Measurements from ENCODE around the gene PPP1R12B.
"Not testable (repeated sequence)": the region's sequence is repeated elsewhere in the genome, so short reads cannot be mapped to it uniquely, and the experiment has no call there.

Gene PPP1R12B

DNA sequence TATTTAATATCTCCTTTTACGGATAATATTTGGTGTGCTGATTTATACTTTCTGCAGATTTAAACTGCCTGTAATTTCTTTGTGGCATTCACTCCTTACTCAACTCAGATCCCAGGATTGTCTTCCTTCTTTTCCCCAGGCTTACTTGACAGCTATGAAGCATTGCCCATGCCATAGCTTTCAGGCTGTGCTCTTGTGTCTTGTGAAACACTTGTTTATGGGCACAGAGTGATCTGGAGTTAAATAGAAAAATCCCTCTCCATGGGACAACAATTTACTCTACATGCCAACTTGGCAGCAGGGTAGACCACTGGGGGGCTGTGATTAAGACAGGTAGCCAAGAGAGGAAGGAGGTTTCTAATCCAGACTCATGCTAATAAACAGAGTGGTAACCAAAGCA, 57.4 kb downstream of the PPP1R12B start:
- no peak for DNase-seq

DNA sequence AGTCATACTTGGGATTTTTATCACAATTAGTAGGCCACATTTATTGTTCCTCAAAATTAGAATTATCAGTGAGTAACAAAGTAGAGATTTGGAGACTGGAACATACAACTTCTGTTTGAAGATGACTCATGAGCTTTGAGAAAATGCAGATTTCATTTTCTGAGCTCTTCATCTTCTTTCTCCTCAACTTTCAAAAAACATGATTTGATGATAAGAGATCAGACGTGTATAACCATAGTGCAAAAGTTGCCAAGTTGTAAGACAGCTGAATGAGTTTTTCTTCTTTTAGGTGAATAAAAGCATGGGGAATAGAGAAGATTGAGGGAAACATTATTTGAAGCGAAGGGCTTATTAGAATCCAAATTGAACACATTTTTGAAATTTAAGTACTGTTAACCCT, 58.4 kb downstream of the PPP1R12B start:
- DNase-seq = not testable (repeated sequence)

DNA sequence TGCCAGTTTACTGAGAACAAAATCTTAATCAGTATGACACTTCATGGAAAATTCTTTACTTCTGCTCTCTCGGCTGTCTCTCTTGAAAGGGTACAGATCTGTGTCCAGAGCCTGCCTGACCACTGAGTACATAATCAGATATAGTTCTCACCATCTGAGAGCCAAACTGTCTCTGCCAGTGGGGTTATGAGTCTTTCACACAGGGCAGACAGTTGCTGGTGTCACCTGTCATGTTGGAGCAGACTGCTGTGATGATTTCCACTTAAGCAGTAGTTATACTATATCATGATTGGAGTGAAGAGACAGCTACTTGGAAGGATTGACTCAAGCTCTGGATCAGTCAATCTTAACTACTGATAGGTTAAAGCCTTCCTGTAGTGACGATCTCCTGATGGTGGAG, 58.9 kb downstream of the PPP1R12B start:
- not testable (repeated sequence) for DNase-seq

DNA sequence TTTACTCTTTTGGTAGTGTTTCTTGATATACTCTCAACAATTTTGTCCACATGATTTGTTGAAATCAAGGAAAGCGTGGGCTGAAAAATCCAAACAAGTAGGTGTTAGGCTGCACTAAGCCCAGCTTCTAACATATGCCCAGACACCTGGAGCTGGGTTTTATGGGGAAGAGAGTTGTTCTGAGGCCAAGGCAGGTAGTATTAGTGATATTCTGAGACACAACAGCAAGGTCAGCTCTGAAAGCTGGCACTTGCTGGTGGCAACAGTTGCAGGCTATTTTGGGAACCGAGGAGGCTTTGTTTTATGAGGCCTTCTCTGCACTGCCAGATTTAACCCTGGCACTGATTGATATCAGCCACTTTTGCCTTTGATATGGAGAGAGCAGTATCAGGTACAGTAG, 61.8 kb downstream of the PPP1R12B start:
- DNase-seq = not testable (repeated sequence)

DNA sequence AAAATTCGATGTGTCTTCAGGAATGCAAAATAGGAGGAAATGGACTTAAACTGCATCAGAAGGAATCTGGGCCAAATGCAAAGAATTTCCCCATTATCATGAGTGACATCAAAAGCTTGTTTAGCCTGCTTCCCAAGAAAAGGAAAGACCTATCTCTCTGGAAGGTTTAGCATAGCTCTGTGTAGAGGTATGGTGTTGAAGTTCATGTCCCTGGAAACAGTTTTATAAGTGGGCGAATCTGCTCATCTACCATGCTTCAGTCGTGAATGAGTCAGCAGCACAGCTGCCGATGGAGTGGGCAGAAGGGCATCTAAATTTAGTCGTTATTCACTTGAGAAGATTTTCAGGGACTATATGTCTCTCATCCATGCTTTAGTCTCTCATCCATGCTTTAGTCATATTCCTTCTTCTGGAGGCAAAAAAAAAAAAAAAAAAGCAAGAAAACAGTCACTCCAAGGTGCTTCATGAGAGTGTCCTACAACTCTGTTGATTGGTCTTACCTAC, 62.4 kb downstream of the PPP1R12B start:
- DNase-seq = not testable (repeated sequence)

DNA sequence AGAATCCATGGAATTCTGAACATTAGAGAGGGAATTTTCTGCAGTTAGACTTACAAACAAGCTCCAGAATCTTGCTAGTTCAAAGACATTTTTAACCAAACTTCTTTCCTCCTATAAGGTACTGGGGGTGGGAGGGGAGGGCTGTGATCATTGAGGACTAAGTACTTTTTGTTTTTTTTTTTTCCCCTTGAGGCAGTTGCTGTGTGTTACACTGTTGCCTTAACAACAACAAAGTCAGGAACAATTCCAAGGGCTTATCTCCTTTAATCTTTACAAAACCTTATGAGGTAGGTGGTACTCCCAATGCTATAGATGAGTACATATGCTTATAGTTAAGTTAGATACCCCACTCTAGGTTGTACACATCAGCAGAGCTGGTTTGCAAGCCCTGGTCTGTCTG, 62.9 kb downstream of the PPP1R12B start:
- no peak for DNase-seq

DNA sequence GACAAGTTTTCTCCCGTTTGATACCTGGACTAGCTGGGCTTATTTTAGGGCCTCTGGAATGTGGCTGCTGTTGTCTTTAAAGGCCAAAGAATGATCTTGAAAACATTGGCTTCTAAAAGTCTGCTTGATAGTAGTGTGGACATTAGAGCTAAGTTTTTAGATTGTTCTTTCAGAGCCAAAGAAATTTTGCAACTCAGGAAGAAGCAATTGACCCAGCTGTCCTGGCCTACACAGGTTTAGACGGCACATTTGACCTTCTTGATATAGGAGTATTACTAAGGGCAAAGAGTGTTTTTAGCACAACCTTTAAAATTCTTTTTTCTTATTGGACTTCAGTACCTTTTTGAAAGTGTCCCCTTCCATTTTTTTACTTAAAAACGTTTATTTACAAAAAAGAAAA, 63.9 kb downstream of the PPP1R12B start:
- DNase-seq = not testable (repeated sequence)

DNA sequence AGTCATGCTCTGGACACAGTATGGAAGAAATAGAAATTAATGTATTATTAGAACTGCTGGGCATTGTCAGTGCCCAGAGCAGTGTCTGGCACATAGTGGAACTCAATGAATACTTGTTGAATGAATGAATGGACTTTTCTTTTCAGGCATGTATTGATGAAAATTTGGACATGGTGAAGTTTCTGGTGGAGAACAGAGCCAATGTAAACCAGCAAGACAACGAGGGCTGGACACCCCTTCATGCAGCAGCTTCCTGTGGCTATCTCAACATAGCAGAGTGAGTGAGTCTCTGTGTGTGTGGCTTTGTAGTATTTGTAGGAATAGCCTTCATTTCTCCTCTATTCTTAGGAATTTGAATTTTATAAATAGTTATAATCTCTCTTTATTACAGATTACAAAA, 68.1 kb downstream of the PPP1R12B start:
- DNase-seq = no peak

DNA sequence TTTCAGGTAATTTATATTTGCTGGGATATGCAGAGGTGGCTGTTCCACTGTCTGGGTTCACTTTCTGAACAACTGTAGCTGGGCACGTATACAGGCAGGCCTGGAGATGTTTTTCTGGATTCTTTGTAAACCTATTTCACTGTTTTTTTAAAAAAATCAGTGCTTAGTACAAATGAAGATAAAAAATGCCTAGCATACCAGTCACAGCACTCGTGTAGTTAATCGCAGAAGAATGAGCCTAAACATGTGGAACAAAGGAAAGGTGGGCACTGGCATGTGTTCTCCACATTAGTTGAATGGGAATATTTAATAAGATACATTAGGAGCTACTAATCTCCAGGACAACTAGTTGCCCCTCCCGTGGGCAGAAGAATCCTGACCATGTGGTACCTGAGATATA, 68.6 kb downstream of the PPP1R12B start:
- DNase-seq = not testable (repeated sequence)

DNA sequence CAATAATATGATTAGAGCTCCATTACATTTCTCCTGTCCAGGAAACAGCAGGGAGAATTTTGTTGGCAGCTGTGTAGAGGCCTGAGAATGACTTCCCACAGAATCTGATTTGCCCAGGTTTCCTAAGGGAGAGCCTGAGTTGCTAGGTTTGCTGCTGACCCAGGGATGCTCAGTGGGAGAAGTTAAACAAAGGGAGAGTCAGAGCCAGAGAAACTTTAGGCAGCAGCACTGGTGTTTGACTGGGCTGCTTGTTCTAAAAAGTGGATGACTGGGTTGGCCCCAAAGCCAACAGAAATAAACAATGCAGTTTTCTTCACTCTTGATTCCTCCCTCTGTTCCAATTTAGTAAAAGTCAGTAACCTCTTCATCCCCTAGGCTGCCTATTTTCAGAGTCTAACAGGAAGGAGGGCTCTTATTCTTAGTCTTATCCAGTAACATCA, 69.3 kb downstream of the PPP1R12B start:
- not testable (repeated sequence) for DNase-seq

DNA sequence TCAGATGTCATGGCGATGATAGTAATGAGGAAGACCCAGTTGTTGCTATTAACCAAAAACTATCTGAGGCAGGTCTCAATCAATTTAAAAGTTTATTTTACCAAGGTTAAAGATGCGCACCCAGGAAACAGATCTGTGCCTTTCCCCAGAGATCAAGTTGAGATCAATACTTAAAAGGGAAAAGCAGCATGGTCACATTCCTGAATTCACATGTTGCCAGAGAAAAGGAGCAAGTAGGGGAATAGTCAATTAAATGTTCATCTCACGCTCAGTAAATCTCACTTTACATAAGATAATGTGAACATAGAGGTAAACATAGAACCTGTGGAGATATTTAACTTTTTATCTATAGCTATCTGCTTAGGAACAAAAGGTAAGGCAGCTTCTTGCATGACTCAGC, 71.2 kb downstream of the PPP1R12B start:
- DNase-seq = not testable (repeated sequence)

DNA sequence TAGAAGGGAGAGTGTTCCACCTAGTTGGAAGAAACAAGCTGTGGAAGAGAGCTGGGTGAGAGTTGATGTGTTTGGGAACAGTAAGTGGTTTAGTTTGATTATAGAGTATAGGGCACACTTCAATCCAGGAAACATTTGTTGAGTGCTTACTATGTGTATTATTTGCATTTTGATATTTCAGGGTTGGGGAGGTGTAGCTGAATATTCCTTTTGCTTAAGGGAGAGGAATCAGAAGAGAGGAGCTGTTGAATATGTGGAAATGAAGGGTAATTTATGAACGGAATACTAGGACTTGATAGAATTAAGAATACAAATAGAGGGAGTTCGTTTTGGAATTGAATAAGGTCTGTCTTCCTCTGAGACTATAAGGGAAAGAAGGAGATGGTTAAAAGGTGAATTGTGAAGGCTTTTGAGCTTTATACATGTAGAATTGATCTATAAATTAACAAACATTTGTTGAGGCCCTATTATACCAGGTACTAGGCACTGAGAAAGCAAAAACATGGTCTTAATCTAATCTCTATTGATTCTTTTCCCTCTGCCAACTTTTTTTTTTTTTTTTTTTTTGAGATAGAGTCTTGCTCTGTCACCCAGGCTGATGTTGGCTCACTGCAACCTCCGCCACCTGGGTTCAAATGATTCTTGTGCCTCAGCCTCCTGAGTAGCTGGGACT, 72.1 kb downstream of the PPP1R12B start:
- not testable (repeated sequence) for DNase-seq

DNA sequence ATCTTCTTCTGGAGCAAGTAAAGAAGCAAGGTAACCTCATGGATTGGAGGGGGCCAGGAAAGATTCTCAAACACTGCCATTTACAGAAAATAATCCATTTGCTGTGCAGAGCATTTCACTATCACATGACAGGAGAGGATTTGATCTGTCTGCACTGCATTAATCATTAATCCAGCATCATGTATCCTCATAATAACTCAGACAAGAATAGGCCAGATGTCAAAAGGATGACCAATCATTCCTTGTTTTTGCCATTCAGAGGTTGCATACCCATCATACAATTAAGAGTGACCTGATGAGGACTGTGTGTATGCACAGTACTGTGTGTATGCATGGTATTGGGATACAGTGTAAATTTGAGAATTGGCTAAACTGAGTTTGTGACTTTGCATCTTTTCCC, 74.2 kb downstream of the PPP1R12B start:
- DNase-seq = not testable (repeated sequence)

DNA sequence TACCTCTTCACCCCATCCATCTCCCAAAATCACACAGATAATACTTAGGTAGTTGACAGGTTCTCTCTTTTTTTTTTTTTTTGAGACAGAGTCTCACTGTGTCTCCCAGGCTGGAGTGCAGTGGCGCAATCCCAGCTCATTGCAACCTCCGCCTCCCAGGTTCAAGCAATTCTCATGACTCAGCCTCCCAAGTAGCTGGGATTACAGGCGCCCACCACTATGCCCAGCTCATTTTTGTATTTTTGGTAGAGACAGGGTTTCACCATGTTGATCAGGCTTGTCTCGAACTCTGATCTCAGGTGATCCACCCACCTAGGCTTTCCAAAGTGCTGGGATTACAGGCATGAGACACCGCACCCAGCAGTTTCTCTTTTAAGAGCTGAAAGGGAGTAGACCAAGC, 75.8 kb downstream of the PPP1R12B start:
- not testable (repeated sequence) for DNase-seq

DNA sequence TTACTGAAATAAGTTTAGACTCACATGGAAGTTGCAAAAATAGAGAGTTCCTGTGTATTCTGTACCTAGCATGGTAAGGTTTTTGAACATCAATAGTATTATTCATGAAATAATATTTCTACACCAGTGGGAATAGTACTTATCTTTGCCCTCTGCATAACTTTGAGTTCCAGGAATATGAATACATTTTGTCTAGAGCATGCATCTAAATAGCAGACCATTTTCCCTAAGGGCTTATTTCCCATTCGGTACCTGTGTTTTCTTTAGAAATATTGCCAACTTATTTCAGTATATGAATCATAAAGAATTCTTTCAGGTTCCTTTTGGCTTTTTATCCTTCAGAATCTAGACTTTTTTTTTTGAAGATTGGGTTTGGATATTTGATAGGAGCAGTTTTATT, 81.6 kb downstream of the PPP1R12B start:
- DNase-seq = not testable (repeated sequence)

DNA sequence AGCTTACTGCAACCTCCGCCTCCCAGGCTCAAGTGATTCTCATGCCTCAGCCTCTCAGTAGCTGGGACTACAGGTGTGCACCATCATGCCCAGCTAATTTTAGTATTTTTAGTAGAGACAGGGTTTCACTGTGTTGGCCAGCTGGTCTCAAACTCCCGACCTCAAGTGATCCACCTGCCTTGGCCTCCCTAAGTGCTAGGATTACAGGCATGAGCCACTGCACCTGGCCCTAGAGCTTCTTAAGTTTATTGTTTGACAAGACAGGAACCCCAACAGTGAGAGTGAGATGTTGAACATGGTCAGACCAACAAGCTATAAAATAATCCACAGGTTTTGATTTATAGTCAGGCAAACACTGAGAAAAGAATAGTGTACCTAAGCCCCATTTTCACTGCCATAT, 83.8 kb downstream of the PPP1R12B start:
- DNase-seq = not testable (repeated sequence)

DNA sequence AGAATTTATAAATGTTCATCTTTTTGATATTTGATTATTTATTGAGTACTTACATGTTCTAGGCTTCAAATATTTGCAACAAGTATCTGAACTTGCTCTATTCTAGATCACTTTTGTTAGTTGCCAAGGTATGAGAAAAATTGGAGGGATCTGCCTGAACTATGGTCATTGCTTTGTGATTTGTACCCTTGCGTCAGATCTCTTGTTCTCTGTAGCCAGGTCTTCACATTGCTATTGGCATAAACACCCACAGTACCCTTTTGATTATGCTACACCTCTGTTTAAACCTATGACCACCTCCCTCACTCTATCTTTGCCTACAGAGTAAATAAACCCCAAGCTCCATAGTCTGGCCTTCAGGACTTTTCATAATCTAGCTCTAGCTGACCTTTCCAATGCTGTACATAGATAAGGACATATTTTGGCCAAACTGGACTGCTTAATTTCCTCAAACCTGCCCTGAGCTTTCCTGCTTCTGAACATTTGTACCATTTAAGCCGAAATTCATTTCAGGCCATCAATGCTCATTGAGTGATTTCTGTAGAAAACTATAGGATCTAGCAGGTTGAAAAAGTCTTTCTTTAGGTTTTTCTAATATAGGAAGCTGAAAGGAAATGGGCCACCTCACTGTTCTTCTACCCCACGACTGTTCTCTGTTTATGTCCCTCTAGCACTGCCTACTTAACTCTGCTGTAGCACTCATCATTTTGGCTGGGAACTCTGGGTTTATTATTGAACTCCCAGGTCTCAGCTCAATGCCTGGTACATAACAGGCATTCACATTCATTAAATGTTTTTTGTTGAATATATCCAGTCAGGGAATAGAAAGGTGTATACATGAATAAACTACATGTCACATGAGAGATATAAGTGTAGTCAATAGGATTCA, 84.9 kb downstream of the PPP1R12B start:
- DNase-seq = no peak

DNA sequence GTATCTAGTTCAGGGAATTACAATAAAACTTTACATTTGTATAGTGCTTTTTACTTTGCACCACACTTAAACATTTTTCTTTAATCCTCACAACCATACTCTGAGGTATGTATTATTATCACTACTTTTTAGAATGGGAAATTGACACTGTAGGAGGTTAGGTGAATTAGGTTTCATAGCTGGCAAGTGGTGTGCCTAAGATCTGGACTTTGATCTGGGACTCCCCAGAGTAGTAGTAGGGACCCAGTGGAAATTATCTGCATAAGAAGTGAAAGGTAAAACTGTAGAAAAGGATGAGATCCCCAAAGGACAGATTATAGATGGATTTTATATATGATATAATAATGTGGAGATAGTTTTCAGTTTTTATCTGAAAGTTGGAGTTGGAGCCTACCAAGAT, 85.6 kb downstream of the PPP1R12B start:
- no peak for DNase-seq

DNA sequence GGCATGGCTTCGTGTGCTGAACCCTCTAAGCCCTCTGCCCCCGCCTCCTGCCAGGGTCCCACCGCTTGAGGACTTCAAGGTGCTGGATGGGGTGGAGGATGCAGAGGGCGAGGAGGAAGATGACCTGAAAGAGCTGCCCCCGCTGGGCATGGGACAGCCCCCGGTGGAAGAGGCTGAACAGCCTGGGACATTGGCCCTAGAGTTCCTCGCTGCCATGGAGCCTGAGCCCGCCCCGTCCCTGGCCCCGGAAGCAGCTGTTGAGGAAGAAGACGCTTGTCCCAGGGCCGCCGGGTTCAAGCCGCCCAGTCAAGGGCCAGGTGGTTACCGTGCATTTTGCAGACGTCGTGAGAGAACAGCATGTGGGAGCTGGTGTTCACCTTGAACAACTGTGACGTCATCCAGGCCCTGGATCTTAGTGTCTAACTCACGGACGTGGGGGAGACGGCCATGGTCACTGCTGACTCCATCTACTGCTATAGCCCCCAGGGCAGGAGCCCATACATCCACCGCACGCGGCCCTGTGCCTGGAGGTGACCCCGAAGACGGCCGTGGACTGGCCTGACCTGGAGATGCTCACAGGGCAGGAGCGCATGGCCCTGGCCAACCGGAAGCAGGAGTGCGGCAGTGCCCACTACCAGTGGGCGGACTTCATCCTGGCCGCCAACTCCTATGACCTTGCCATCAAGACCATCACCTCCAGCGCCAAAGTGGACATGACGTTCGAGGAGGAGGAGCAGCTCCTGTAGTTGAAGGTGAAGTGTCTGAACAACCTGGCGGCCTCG, 90.1 kb downstream of the PPP1R12B start:
- DNase-seq = no peak

DNA sequence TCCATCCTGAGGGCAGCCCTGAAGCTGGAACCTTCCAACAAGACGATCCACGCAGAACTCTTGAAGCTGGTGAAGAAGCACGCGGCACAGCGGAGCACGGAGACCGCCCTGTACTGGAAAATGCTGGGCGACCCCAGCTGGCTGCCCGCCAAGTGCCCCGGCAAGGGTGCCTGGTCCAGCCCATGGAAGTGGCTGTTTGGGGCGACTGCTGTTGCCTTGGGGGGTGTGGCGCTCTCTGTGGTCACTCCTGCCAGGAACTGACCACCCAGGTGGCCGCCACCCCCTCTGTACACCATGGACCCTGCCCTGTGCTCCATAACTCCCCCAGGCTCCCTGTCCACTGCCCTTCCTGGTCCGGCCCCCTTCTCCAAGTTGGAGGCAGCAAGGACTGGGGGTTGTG, 90.8 kb downstream of the PPP1R12B start:
- no peak for DNase-seq

DNA sequence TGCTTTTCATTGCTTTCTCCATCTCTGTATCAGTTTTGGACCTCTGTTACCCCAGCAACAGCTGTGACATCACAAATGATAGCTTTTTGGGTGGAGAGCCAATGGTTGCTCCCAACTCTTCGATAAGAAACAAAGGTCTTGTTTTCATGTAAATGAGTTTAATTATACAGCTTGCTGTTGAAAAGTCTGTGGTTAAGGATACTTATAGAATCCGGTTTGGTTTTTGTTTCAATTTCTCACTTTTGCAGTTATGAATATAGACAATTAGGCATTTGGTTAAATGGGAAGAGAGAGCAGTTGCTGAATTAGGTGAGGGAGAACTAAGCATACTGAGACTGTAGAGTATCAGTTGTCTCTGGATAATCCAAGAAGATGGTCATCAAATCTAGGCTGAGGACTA, 99.6 kb downstream of the PPP1R12B start:
- DNase-seq = not testable (repeated sequence)

DNA sequence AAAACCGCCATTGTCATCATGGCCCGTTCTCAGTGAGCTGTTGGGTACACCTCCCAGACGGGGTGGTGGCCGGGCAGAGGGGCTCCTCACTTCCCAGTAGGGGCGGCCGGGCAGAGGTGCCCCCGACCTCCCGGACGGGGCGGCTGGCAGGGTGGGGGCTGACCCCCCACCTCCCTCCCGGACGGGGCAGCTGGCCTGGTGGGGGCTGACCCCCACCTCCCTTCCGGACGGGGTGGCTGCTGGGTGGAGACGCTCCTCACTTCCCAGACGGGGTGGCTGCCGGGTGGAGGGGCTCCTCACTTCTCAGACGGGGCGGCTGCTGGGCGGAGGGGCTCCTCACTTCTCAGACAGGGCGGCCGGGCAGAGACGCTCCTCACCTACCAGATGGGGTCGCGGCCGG, 103.1 kb downstream of the PPP1R12B start:
- not testable (repeated sequence) for DNase-seq

DNA sequence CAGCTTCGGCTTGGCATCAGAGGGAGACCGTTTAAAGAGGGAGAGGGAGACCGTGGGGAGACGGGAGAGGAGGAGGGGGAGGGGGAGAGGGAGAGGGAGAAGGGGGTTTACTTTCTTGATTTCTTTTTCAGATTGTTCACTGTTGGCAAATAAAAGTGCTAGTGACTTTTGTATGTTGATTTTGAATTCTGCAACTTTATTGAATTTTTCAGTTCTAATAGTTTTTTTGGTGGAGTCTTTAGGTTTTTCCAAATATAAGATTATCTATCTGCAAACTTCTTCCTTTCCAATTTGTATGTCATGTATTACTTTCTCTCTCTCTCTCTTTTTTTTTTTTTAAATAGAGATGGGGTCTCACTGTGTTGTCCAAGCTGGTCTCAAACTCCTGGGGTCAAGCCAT, 104.0 kb downstream of the PPP1R12B start:
- DNase-seq = no peak
